Stimulated activated CD4-positive, alpha-beta T cell treated with anti-CD3 and anti-CD28 coated beads, Interleukin-1b, Interleukin-23, amount 100 ng/mL, for 4 hours (primary cell): ENCODE measurements around the gene UNC93B1.
"Not testable (repeated sequence)": the region's sequence is repeated elsewhere in the genome, so short reads cannot be mapped to it uniquely, and the experiment has no call there.

ENCODE experiments used
- DNase-seq, 2 donors: peaks; one replicate each; pipeline ENCODE4 v3.0.0-alpha.2; 2020; ENCODE audit warnings: low read depth in 2 of 2

The UNC93B1 gene

GRCh38 chr11:67991347-67992121 is 12.4 kb downstream of the UNC93B1 start:
- DNase-seq, result not testable (repeated sequence)

- DNase-seq, result not testable (repeated sequence)
These were observed 13.2 kb downstream of the UNC93B1 start for GRCh38 chr11:67990546-67991346.

GRCh38 chr11:67985302-67985701 is 18.6 kb downstream of the UNC93B1 start:
- DNase-seq, result not testable (repeated sequence)

GRCh38 chr11:67983951-67984350 is 19.9 kb downstream of the UNC93B1 start:
- DNase-seq, result no peak

- DNase-seq, result not testable (repeated sequence)
These were observed 21.5 kb downstream of the UNC93B1 start for GRCh38 chr11:67982255-67982857.

GRCh38 chr11:67981226-67981625 is 22.7 kb downstream of the UNC93B1 start:
- not testable (repeated sequence) for DNase-seq

- DNase-seq, result not testable (repeated sequence)
These were observed 25.0 kb downstream of the UNC93B1 start for GRCh38 chr11:67978766-67979418.

- DNase-seq, result not testable (repeated sequence)
These were observed 29.2 kb downstream of the UNC93B1 start for GRCh38 chr11:67974746-67975145.

GRCh38 chr11:67965830-67966348 is 38.0 kb downstream of the UNC93B1 start:
- DNase-seq, result not testable (repeated sequence)

GRCh38 chr11:67964746-67965145 is 39.2 kb downstream of the UNC93B1 start:
- DNase-seq, result not testable (repeated sequence)

GRCh38 chr11:67963879-67964278 is 40.0 kb downstream of the UNC93B1 start:
- not testable (repeated sequence) for DNase-seq

GRCh38 chr11:67963217-67963616 is 40.7 kb downstream of the UNC93B1 start:
- not testable (repeated sequence) for DNase-seq

GRCh38 chr11:67956236-67956635 is 47.7 kb downstream of the UNC93B1 start:
- DNase-seq, result not testable (repeated sequence)

- DNase-seq, result peak; percentile 76 to 83
These were observed 48.4 kb downstream of the UNC93B1 start for GRCh38 chr11:67955461-67956007.

GRCh38 chr11:67954971-67955370 is 48.9 kb downstream of the UNC93B1 start:
- not testable (repeated sequence) for DNase-seq

- DNase-seq, result not testable (repeated sequence)
These were observed 49.6 kb downstream of the UNC93B1 start for GRCh38 chr11:67954251-67954650.

GRCh38 chr11:67950705-67951104 is 53.2 kb downstream of the UNC93B1 start:
- DNase-seq, result not testable (repeated sequence)

GRCh38 chr11:67947785-67948184 is 56.1 kb downstream of the UNC93B1 start:
- DNase-seq, result not testable (repeated sequence)

GRCh38 chr11:67946403-67946802 is 57.5 kb downstream of the UNC93B1 start:
- not testable (repeated sequence) for DNase-seq

- not testable (repeated sequence) for DNase-seq
These were observed 60.5 kb downstream of the UNC93B1 start for GRCh38 chr11:67943406-67943805.
